Neural progenitor cell (in vitro differentiated cells): ENCODE results near the gene AIP. TPM values are rescaled to one million over a fixed set of nuclear protein-coding genes. Genes with fewer than 3 reads are reported as not detected.

Experiments used
- DNase-seq: peaks from one replicate; pipeline ENCODE4 v3.0.0-alpha.2; 2016; ENCODE audit warnings: low spot score
- H2AFZ ChIP-seq: fragments of 200-600 bp; sonication (generic); replicated peaks from 2 replicates; pipeline ENCODE4 v1.6.1; 2016; ENCODE audit warnings: antibody characterized with exemption
- H3F3A ChIP-seq: fragments of 200-600 bp; sonication (generic); 2 replicates; pipeline ENCODE4 v1.6.1; 2016; ENCODE audit warnings: antibody characterized with exemption, low read depth
- H3K27ac ChIP-seq: fragments of 200-600 bp; sonication (generic); 2 replicates; pipeline ENCODE4 v1.5.1; 2016; ENCODE audit warnings: mild to moderate bottlenecking
- H3K27me3 ChIP-seq: fragments of 200-600 bp; sonication (generic); 2 replicates; pipeline ENCODE4 v1.6.1; 2016; ENCODE audit warnings: mild to moderate bottlenecking, moderate library complexity
- H3K36me3 ChIP-seq: fragments of 200-600 bp; sonication (generic); 2 replicates; pipeline ENCODE4 v1.5.1; 2016
- H3K4me1 ChIP-seq: fragments of 200-600 bp; sonication (generic); 2 replicates; pipeline ENCODE4 v1.6.1; 2016; ENCODE audit warnings: mixed run types
- H3K4me2 ChIP-seq: fragments of 200-600 bp; sonication (generic); 2 replicates; pipeline ENCODE4 v1.6.1; 2016
- H3K4me3 ChIP-seq: fragments of 200-600 bp; sonication (generic); 2 replicates; pipeline ENCODE4 v1.5.1; 2016
- H3K79me2 ChIP-seq: fragments of 200-600 bp; sonication (generic); 2 replicates; pipeline ENCODE4 v1.6.1; 2016; ENCODE audit warnings: low read depth
- H3K9ac ChIP-seq: fragments of 200-600 bp; sonication (generic); 2 replicates; pipeline ENCODE4 v1.6.1; 2016
- H3K9me3 ChIP-seq: fragments of 200-600 bp; sonication (generic); 2 replicates; pipeline ENCODE4 v1.5.1; 2016; ENCODE audit warnings: low read depth
- H4K20me1 ChIP-seq: fragments of 200-600 bp; sonication (generic); 2 replicates; pipeline ENCODE4 v1.6.1; 2016; ENCODE audit warnings: low read depth
- H3K27ac Mint-ChIP-seq: 3 replicates; pipeline ENCODE4 v1.8.0; 2021; ENCODE audit warnings: mixed read lengths
- H3K27me3 Mint-ChIP-seq: 2 replicates; pipeline ENCODE4 v1.8.0; 2022; ENCODE audit warnings: low read depth, mild to moderate bottlenecking, inconsistent platforms, moderate library complexity, mixed read lengths; ENCODE audit not compliant: insufficient read depth
- H3K36me3 Mint-ChIP-seq: 3 replicates; pipeline ENCODE4 v1.8.0; 2021; ENCODE audit warnings: mixed read lengths
- H3K4me1 Mint-ChIP-seq: 3 replicates; pipeline ENCODE4 v1.8.0; 2021; ENCODE audit warnings: mixed read lengths
- H3K4me3 Mint-ChIP-seq: 3 replicates; pipeline ENCODE4 v1.8.0; 2021; ENCODE audit warnings: mild to moderate bottlenecking, moderate library complexity, mixed read lengths
- H3K9me3 Mint-ChIP-seq: 3 replicates; pipeline ENCODE4 v1.8.0; 2020; ENCODE audit warnings: mixed read lengths
- CTCF ChIP-seq: fragments of 200-600 bp; sonication (generic); IDR thresholded peaks from 2 replicates; pipeline ENCODE4 v1.5.1; 2017; ENCODE audit warnings: antibody characterized with exemption, mild to moderate bottlenecking
- EZH2 ChIP-seq: fragments of 200-600 bp; sonication (generic); IDR thresholded peaks from 2 replicates; pipeline ENCODE4 v1.6.1; 2017; ENCODE audit warnings: antibody characterized with exemption, mild to moderate bottlenecking, moderate library complexity
- EZH2phosphoT487 ChIP-seq: fragments of 200-600 bp; sonication (generic); IDR thresholded peaks from 2 replicates; pipeline ENCODE4 v1.6.1; 2017; ENCODE audit warnings: antibody characterized with exemption
- total RNA-seq: library from RNA; depleted of rRNA; stranded (reverse); fragments of >200 nt; gene quantifications from 2 replicates; pipeline ENCODE4 v1.2.3, GENCODE V29; 2015; ENCODE audit warnings: low replicate concordance

The AIP gene
- total RNA-seq, 1 donor from 2014 or later: 20.3 TPM

- no peak for DNase-seq
- no peaks in the 10 kb centered on the region for H3F3A ChIP-seq
- H3K27ac Mint-ChIP-seq: peak overlapping the region; percentile 96
- peaks cover 15% of the 10 kb centered on the region for H3K36me3 Mint-ChIP-seq
- H3K4me2 ChIP-seq: no peak overlapping the region
- no peaks in the 10 kb centered on the region for H4K20me1 ChIP-seq
- H3K4me3 ChIP-seq: no peak overlapping the region
- no peak for TF ChIP-seq EZH2
- no peak for TF ChIP-seq EZH2phosphoT487
- no peak for TF ChIP-seq CTCF
- no peak overlapping the region for H2AFZ ChIP-seq
- H3K36me3 ChIP-seq: no peaks in the 10 kb centered on the region
- no peaks in the 10 kb centered on the region for H3K79me2 ChIP-seq
- H3K27ac ChIP-seq: no peak overlapping the region
- H3K4me1 Mint-ChIP-seq: peaks cover 13% of the 10 kb centered on the region
- H3K4me1 ChIP-seq: no peaks in the 10 kb centered on the region
- H3K27me3 Mint-ChIP-seq: no peaks in the 10 kb centered on the region
- no peak overlapping the region for H3K4me3 Mint-ChIP-seq
- H3K9ac ChIP-seq: no peak overlapping the region
- no peaks in the 10 kb centered on the region for H3K9me3 ChIP-seq
- no peaks in the 10 kb centered on the region for H3K9me3 Mint-ChIP-seq
- H3K27me3 ChIP-seq: no peaks in the 10 kb centered on the region
Observed at GRCh38 chr11:67490727-67491065, 7.9 kb downstream of the AIP start.

- Histone ChIP-seq H4K20me1 (no peaks in the 10 kb centered on the region), H3K79me2 (no peaks in the 10 kb centered on the region), H3K9me3 (no peaks in the 10 kb centered on the region), H3K36me3 (no peaks in the 10 kb centered on the region), H3K9ac (no peak overlapping the region), H3K27me3 (no peaks in the 10 kb centered on the region), H3K4me3 (no peak overlapping the region), H3K27ac (no peak overlapping the region), H3F3A (no peaks in the 10 kb centered on the region), H2AFZ (no peak overlapping the region), H3K4me1 (no peaks in the 10 kb centered on the region), H3K4me2 (no peak overlapping the region)
- Mint-ChIP-seq H3K27ac (peak overlapping the region; percentile 96), H3K9me3 (no peaks in the 10 kb centered on the region), H3K36me3 (peaks cover 10% of the 10 kb centered on the region), H3K4me3 (no peak overlapping the region), H3K27me3 (no peaks in the 10 kb centered on the region), H3K4me1 (peaks cover 7% of the 10 kb centered on the region)
- DNase-seq: no peak
- no peak for TF ChIP-seq EZH2phosphoT487
- no peak for TF ChIP-seq CTCF
- no peak for TF ChIP-seq EZH2
Observed at GRCh38 chr11:67491276-67492068, 8.6 kb downstream of the AIP start.

GRCh38 chr11:67492069-67492727, 9.4 kb downstream of the AIP start:
- H3K36me3 ChIP-seq: no peaks in the 10 kb centered on the region
- TF ChIP-seq CTCF (no peak), EZH2 (no peak), EZH2phosphoT487 (no peak)
- H3F3A ChIP-seq: no peaks in the 10 kb centered on the region
- H2AFZ ChIP-seq: no peak overlapping the region
- H3K4me3 ChIP-seq: no peak overlapping the region
- no peak overlapping the region for H3K4me2 ChIP-seq
- no peak overlapping the region for H3K4me3 Mint-ChIP-seq
- H3K36me3 Mint-ChIP-seq: peaks cover 10% of the 10 kb centered on the region
- H3K9ac ChIP-seq: no peak overlapping the region
- no peak overlapping the region for H3K27ac ChIP-seq
- H3K4me1 Mint-ChIP-seq: peaks cover 7% of the 10 kb centered on the region
- DNase-seq: no peak
- no peaks in the 10 kb centered on the region for H3K27me3 Mint-ChIP-seq
- H4K20me1 ChIP-seq: no peaks in the 10 kb centered on the region
- no peaks in the 10 kb centered on the region for H3K9me3 Mint-ChIP-seq
- H3K9me3 ChIP-seq: no peaks in the 10 kb centered on the region
- H3K79me2 ChIP-seq: no peaks in the 10 kb centered on the region
- H3K27ac Mint-ChIP-seq: no peak overlapping the region
- H3K4me1 ChIP-seq: no peaks in the 10 kb centered on the region
- H3K27me3 ChIP-seq: no peaks in the 10 kb centered on the region
